Progenitor cell of endocrine pancreas (in vitro differentiated cells): ENCODE measurements around the gene SATB2. TPM values are rescaled to one million over a fixed set of nuclear protein-coding genes. Genes with fewer than 3 reads are reported as not detected.

ENCODE experiments used
- DNase-seq: peaks from one replicate; pipeline ENCODE4 v3.0.0; 2021; ENCODE audit warnings: low spot score; ENCODE audit not compliant: unreplicated experiment
- H3K27ac Mint-ChIP-seq: 2 replicates; pipeline ENCODE4 v1.8.0; 2021; ENCODE audit warnings: mild to moderate bottlenecking, moderate library complexity, mixed read lengths
- H3K27me3 Mint-ChIP-seq: 2 replicates; pipeline ENCODE4 v1.8.0; 2021; ENCODE audit warnings: mixed read lengths
- H3K36me3 Mint-ChIP-seq: 2 replicates; pipeline ENCODE4 v1.8.0; 2022; ENCODE audit warnings: mixed read lengths; ENCODE audit not compliant: insufficient read depth
- H3K4me1 Mint-ChIP-seq: 2 replicates; pipeline ENCODE4 v1.8.0; 2021; ENCODE audit warnings: low read depth, mixed read lengths
- H3K4me3 Mint-ChIP-seq: 2 replicates; pipeline ENCODE4 v1.8.0; 2021; ENCODE audit warnings: low read depth, mild to moderate bottlenecking, moderate library complexity, mixed read lengths
- H3K9me3 Mint-ChIP-seq: 2 replicates; pipeline ENCODE4 v1.8.0; 2021; ENCODE audit warnings: low read depth, mixed read lengths
- CTCF ChIP-seq: fragments of 200-600 bp; sonication (generic); IDR thresholded peaks from one replicate; pipeline ENCODE4 v1.5.0; 2021; ENCODE audit warnings: antibody characterized with exemption, mild to moderate bottlenecking; ENCODE audit not compliant: unreplicated experiment
- total RNA-seq: library from RNA; stranded (reverse); gene quantifications from 2 replicates; pipeline ENCODE4 v1.2.1, GENCODE V29; 2021

SATB2 gene
- total RNA-seq, 1 donor from 2014 or later, result 4.4 TPM

GRCh38 chr2:199329031-199329430 lies 128.7 kb downstream of the SATB2 start:
- H3K4me1 Mint-ChIP-seq, result no peaks in the 10 kb centered on the region
- H3K36me3 Mint-ChIP-seq, result no peaks in the 10 kb centered on the region
- TF ChIP-seq CTCF, result no peak
- DNase-seq, result no peak
- H3K4me3 Mint-ChIP-seq, result no peak overlapping the region
- H3K27ac Mint-ChIP-seq, result no peak overlapping the region
- no peaks in the 10 kb centered on the region for H3K27me3 Mint-ChIP-seq
- no peaks in the 10 kb centered on the region for H3K9me3 Mint-ChIP-seq

GRCh38 chr2:199325881-199326280 lies 131.9 kb downstream of the SATB2 start:
- no peak for TF ChIP-seq CTCF
- Mint-ChIP-seq H3K4me1 (no peaks in the 10 kb centered on the region), H3K27me3 (no peaks in the 10 kb centered on the region), H3K36me3 (no peaks in the 10 kb centered on the region), H3K9me3 (no peaks in the 10 kb centered on the region), H3K27ac (no peak overlapping the region), H3K4me3 (no peak overlapping the region)
- no peak for DNase-seq

GRCh38 chr2:199322151-199322550 lies 135.6 kb downstream of the SATB2 start:
- Mint-ChIP-seq H3K9me3 (no peaks in the 10 kb centered on the region), H3K27me3 (no peaks in the 10 kb centered on the region), H3K4me3 (no peak overlapping the region), H3K4me1 (no peaks in the 10 kb centered on the region), H3K36me3 (no peaks in the 10 kb centered on the region), H3K27ac (no peak overlapping the region)
- no peak for TF ChIP-seq CTCF
- DNase-seq, result no peak

- no peak for DNase-seq
- no peak for TF ChIP-seq CTCF
- Mint-ChIP-seq H3K4me1 (no peaks in the 10 kb centered on the region), H3K4me3 (no peak overlapping the region), H3K36me3 (no peaks in the 10 kb centered on the region), H3K9me3 (no peaks in the 10 kb centered on the region), H3K27me3 (no peaks in the 10 kb centered on the region), H3K27ac (no peak overlapping the region)
Observed at GRCh38 chr2:199317646-199318045, 140.1 kb downstream of the SATB2 start.

GRCh38 chr2:199316851-199317250 lies 140.9 kb downstream of the SATB2 start:
- DNase-seq, result no peak
- no peak for TF ChIP-seq CTCF
- Mint-ChIP-seq H3K9me3 (no peaks in the 10 kb centered on the region), H3K4me1 (no peaks in the 10 kb centered on the region), H3K27ac (no peak overlapping the region), H3K4me3 (no peak overlapping the region), H3K27me3 (no peaks in the 10 kb centered on the region), H3K36me3 (no peaks in the 10 kb centered on the region)
